GM13977 (cell line): ENCODE measurements around the gene C3orf20.

Experiments
- DNase-seq: peaks from one replicate; pipeline ENCODE4 v3.0.0; 2012; ENCODE audit warnings: low spot score
- CTCF ChIP-seq: IDR thresholded peaks from 2 replicates; pipeline ENCODE4 v1.5.1; 2012; ENCODE audit warnings: mild to moderate bottlenecking, control low read depth; ENCODE audit not compliant: insufficient read depth; ENCODE audit errors: extremely low read depth, missing control alignments
- in situ Hi-C: fragments of 300-500 bp; cut with MboI; formaldehyde crosslinking; loops from one replicate; pipeline ENCODE4 v1.12.0; 2022; ENCODE audit warnings: low sequenced_read_pairs, low pct_unique_long_range_greater_than_20kb, mixed read lengths, inconsistent platforms; ENCODE audit not compliant: unreplicated experiment

C3orf20 gene

DNA sequence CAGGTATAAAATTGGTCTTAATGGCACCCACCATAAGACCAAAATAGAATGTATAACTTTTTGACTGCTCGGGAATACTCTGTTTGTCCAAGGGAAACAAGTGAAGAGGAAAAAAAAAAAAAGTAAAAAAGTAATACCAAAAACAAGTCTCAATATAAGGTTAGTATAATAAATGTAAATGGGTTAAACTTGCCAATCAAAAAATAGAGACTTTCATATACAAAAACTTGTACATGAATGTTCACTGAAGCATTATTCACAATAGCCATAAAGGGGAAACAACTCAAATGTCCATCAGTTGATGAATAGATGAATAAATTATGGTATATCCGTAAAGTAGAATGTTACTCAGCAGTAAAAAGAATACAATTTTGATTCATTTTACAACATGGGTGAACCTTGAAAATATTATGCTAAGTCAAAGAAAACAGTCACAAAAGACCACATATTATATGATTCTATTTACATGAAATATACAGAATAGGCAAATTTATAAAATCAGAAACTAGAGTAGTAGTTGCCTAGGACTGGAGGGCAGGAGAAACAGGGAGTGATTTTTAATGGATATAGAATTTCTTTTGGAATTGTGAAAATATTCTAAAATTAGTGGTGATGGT is 104.2 kb downstream of the C3orf20 start:
- DNase-seq = no peak
- in situ Hi-C loops = no loop called here
- TF ChIP-seq CTCF = no peak

DNA sequence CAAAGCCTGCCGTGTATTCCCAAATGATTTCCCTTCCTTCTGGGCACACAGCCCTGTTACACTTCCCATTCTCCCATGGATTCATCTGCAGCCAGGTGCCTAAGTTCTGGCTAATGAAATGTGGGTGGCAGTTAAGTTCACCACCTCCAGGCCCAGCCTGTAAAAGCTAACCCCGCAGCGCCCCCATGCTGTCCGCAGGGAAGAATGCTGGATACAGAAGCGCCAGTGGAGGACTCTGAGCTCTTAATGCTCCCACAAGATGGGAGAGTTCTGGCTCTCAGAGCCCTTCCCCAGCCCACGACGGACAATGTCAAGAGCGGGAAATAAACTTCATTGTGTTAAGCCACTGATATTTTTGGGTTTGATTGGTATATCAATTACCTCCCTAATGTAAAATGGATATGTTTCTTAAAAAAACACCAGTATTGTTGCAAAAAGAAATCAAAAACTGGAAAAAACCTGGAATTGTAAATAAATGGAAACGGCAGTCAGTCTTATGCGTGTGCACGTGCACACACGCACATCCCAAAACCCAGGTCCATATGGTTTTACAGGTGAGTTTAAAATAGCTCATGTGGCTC is 106.1 kb downstream of the C3orf20 start:
- DNase-seq = peak; percentile 79
- in situ Hi-C loops = loop anchor here (10.0 kb wide), 1 partner anchor 106 kb away; the partner anchor contains the start of gene C3orf20
- peak; percentile 92 for TF ChIP-seq CTCF

DNA sequence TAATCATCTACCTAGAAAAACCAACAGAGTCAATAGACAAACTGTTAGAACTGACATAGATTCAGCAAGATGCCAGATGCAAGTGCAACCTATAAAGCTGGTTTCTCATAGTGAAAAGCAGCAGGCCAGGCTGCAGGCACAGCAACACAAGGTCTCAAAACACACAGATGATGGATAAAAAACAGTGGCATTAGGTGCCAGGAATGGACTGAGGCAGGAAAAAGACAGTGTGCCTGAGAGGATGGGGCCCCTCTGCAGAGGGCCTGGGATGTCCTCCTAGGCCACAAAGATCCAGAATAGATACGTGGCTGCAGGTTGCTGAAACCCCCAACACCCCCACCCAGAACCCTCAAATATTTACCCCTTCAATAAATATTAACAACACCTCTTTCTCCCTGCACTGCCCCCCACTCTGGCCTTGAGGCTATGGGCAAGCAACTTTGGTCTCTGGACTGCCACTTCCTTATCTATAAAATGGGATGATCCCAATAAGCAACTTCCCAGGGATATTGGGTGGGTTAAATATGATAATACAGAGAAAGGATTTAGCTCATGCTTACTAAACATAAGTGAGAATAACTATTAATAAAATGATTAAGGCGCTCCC is 108.6 kb downstream of the C3orf20 start:
- in situ Hi-C loops = loop anchor here (10.0 kb wide), 1 partner anchor 109 kb away; the partner anchor contains the start of gene C3orf20
- no peak for TF ChIP-seq CTCF
- no peak for DNase-seq

GRCh38 chr3:14784087-14784681 is 109.2 kb downstream of the C3orf20 start:
- no peak for DNase-seq
- in situ Hi-C loops = loop anchor here (10.0 kb wide), 1 partner anchor 109 kb away; the partner anchor contains the start of gene C3orf20
- TF ChIP-seq CTCF = no peak

DNA sequence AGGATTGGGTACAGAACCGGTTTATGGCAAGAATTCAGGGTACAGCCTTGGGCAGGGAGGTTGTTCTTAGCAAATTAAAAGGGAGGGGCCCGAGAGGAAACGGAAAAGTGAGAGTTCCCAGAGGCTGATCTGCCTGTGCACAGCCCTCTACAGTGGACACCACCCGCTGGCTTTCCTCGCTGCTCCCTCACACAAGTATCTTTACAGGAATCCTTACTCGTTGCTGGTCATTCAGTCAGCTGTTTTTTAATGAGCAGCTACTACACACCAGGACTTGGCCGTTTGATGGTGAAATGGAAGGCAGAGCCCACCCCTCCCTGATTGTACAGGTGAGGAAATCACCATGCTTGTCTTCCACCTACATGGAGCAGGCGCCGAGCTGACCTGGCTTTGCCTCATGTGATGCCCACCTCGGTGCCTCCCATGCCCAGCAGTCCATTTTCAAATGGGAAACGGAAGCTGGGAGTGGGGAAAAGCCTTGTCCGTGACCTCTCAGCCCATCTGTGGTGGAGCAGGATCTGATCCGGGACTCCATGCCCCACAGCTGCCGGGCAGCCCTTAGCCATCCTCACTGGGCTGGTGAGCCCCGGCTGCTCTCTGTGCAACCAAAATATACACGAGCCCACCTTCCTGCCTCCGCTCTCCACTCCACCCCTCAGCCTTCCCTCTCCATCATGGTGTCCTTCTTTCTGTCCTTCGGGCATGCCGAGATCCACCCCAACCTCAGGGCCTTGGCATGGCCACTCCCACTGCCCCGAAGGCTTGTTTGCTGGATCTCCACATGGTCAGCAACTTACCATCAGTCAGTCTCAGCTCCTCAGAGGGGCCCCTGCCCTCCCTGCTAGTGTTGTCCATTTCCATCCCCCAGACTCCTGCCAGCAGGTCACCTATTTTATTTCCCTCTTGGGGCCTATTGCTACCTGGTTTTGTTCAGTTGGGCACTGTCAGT is 110.5 kb downstream of the C3orf20 start:
- in situ Hi-C loops = loop anchor here (10.0 kb wide), 1 partner anchor 111 kb away; the partner anchor contains the start of gene C3orf20
- DNase-seq = no peak
- no peak for TF ChIP-seq CTCF
